Effector memory CD8-positive, alpha-beta T cell (primary cell): ENCODE data around the gene SLC35E1.

ENCODE experiments used
- ATAC-seq: fragments of 150-1000 bp; cut with Tn5 transposase; replicated peaks from 2 replicates; pipeline ENCODE4 v1.10.0; 2021; ENCODE audit warnings: mild to moderate bottlenecking, moderate library complexity
- DNase-seq, 3 experiments: peaks; one replicate each; pipeline ENCODE4 v3.0.0; 2021
- H3K27ac Mint-ChIP-seq, 2 donors: one replicate each; pipeline ENCODE4 v1.8.0; 2022; ENCODE audit warnings: mild to moderate bottlenecking in 2 of 2, mixed read lengths in 2 of 2, moderate library complexity in 2 of 2
- H3K27me3 Mint-ChIP-seq, 2 donors: one replicate each; pipeline ENCODE4 v1.8.0; 2022; ENCODE audit warnings: mixed read lengths in 2 of 2
- H3K36me3 Mint-ChIP-seq: one replicate; pipeline ENCODE4 v1.8.0; 2022; ENCODE audit warnings: mild to moderate bottlenecking, moderate library complexity, mixed read lengths; ENCODE audit not compliant: insufficient read depth
- H3K4me1 Mint-ChIP-seq, 2 donors: one replicate each; pipeline ENCODE4 v1.8.0; 2022; ENCODE audit warnings: low read depth in 2 of 2, mixed read lengths in 2 of 2
- H3K4me3 Mint-ChIP-seq, 2 donors: one replicate each; pipeline ENCODE4 v1.8.0; 2022; ENCODE audit warnings: mild to moderate bottlenecking in 2 of 2, mixed read lengths in 2 of 2, moderate library complexity in 2 of 2
- H3K9me3 Mint-ChIP-seq, 2 donors: one replicate each; pipeline ENCODE4 v1.8.0; 2022; ENCODE audit warnings: mixed read lengths in 2 of 2

SLC35E1 gene

DNA sequence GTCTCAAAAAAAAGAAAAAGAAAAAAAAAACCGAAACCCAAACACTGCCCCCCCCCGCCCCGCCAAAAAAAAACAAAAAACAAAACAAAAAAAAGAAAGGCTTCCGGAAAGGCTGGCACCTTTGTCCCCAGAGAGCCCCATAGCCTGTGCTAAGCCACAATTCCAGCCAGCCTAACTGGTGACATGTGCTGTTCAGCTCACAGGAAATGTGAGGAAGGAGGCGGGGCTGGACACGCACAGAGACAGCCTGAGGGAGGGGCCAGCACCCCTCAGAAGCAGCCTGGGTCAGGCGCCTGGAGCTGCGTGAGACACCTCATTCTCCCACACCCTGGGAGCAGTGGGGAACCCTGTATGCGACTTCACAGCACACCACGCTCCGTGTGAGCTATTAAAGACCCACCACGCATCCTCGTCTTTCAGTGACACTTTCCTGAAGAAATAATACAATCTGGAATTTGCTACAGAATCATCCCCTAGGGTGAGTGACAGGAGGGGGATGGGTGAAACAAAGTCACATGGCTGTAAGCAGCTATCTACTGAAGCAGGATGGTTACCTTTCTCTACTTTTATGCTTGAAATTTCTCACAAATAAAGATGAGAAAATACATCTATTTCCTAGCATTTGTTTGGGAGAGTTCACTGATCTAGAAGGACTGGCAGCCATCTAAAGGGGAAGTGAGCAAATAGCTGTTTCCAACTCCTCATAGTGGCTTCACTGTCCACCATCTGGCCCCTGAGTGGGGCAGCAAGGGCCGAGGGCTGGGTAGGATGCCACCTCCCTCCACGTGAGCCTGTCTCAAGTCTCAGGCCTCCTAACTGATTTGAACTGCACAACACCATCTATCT lies 12.3 kb upstream of the SLC35E1 start:
- Mint-ChIP-seq H3K4me1 (peaks cover 62 to 74% of the 10 kb centered on the region in 2 donors), H3K27ac (peak overlapping the region; percentile 93 to 95), H3K27me3 (no peaks in the 10 kb centered on the region), H3K36me3 (peaks cover 70% of the 10 kb centered on the region), H3K9me3 (no peaks in the 10 kb centered on the region), H3K4me3 (peak overlapping the region; percentile 78 to 83)
- DNase-seq = peak; percentile 90 to 93 (median 91)
- ATAC-seq = peak; percentile 80

DNA sequence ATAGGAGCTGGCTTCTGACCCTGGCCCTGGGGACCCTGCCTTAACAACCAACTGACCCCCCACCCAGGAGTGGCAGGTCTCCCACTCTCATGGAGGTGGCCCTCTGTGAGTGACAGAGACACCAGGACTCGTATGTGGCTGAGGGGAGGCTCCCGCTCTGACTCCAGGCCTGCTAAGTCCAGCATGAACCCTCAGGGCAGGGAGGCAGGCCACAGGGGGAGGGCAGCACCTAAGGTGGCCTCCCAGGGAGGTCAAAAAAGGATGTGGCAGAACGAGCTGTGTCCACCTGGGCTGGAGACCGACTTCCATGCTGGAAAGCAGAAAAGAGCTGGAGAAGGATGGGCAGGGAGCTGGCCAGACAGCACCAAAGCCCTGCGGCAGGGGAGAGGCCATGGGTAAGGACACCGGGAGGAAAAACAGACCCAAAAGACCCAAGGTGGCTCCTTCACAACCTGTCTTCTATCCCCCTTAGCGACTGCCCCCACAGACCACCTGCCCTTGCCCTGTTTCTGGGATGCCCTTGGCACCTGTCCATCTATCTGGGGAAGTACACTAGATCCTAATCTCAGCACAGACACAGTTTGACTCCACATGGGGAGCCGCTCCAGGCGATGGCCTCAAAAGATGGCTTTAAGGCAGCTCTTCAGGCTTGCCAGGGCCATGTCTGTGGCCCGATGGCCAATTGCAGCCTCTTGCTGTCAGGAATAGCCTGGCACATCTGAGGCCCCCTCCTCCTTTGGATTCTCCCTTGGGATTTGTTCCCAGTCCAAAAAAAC lies 10.5 kb upstream of the SLC35E1 start:
- Mint-ChIP-seq H3K27ac (peak overlapping the region; percentile 93 to 95), H3K9me3 (no peaks in the 10 kb centered on the region), H3K4me1 (peaks cover 48 to 66% of the 10 kb centered on the region in 2 donors), H3K4me3 (peak overlapping the region; percentile 29 to 78), H3K27me3 (no peaks in the 10 kb centered on the region), H3K36me3 (peaks cover 74% of the 10 kb centered on the region)
- no peak for DNase-seq
- ATAC-seq = no peak

DNA sequence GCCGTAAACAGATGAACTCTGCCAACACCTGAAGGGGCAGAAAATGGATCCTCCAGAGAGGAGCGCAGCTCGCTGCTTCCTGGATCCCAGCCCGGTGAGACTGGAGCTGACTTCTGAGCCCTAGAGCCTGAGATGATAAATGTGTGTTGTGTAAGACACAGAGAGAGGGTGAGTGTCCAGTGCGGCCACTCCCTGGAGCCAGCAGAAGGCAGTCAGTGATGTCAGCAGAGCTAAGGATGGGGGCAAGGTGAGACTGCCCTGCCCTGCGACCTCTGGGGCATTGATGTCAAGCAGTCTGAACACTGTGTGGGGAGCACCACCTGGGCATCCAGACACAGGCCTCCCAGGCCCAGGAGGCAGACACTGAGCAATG lies 9.7 kb upstream of the SLC35E1 start:
- H3K27ac Mint-ChIP-seq = peak overlapping the region; percentile 79 to 93
- DNase-seq (no peak), ATAC-seq (no peak)
- H3K36me3 Mint-ChIP-seq = peaks cover 74% of the 10 kb centered on the region
- H3K4me3 Mint-ChIP-seq = peak overlapping the region; percentile 25 to 45
- H3K27me3 Mint-ChIP-seq = no peaks in the 10 kb centered on the region
- no peaks in the 10 kb centered on the region for H3K9me3 Mint-ChIP-seq
- H3K4me1 Mint-ChIP-seq = peaks cover 41 to 59% of the 10 kb centered on the region in 2 donors

DNA sequence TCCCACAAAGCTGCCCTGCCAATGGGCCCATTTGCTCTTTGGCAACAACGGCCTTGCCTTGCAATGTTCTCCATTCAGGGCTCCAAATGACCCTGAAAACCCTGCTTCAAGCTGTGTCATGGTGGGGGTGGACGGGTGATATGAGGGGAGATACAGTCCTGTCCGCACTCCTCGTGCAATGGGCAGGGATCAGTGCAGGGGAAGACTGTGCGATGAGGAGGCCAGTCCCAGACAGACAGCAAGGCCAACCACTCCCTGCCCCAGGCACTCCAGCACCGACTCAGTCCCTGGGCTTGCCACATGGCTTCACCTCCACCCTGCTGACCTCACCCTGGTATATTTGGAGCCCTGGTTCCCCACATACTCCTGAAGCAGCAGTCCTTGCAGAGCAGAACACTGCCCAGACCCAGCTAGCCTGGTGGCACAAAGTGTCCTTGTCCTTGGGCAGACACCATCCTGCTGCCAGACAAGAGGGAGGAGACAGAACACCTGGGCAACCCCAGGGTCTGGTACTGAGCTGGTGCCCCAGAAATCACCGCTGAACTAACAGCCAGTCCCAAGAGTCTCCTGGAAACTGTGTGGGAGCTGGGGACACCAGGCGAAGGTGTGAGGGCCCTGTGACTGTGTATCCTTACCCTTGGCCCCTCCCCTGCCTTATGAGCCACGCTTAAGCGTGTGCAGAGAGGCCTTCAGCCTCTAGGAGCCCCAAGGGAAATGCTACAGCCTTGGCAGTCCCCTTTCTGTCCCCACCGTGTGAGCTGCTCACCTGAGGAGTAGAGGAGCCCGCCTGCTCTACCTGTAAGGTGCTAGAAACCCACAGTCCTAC lies 9.1 kb upstream of the SLC35E1 start:
- ATAC-seq (no peak), DNase-seq (no peak)
- Mint-ChIP-seq H3K4me1 (peaks cover 41 to 55% of the 10 kb centered on the region in 2 donors), H3K27me3 (no peaks in the 10 kb centered on the region), H3K36me3 (peaks cover 75% of the 10 kb centered on the region), H3K4me3 (peak overlapping the region; percentile 25 to 45), H3K9me3 (no peaks in the 10 kb centered on the region), H3K27ac (peak overlapping the region; percentile 79 to 93)

DNA sequence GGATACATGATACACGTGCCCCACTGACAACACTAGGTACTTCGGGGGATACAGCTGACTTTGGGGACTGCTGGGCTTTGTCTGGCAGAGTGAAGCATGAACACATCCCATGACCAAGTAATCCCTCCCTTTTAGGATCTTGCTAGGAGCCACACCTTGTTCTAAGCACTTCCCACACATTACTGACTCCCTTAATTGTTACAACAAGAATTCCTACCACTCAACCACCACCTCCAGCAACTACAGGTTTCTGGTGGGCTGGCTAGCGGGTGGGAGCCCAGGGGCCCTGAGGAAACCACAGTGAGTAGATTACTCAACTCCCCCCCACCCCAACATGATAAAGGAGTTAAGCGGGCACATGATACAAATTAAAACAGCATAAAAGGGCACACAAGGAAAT lies 7.2 kb upstream of the SLC35E1 start:
- Mint-ChIP-seq H3K4me1 (peaks cover 32 to 44% of the 10 kb centered on the region in 2 donors), H3K4me3 (no peak overlapping the region), H3K27me3 (no peaks in the 10 kb centered on the region), H3K27ac (peak overlapping the region in 1 of 2 donors; percentile 65), H3K9me3 (no peaks in the 10 kb centered on the region), H3K36me3 (peaks cover 78% of the 10 kb centered on the region)
- DNase-seq (no peak), ATAC-seq (no peak)

DNA sequence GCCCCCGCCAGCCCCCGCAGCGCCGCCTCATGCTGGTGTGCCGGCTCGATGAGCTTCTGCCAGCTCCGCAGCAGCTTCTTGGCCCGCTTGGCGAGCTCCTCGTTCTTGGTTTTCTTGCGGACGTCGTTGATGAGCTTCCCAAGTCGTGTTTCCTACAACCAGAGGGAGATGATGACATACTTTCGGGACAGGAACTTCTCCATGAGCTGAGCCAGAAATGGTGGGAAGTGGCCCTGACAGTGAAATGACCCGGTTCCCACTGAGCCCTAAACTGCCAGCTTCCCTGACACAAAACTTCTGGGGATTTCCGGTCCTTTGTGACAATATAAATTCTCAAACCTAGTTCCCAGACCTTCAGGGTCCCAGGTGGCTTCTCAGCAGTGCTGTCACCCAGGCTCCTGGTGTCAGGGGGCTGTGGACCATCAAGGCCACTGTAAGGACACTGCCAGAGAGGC lies 5.3 kb upstream of the SLC35E1 start:
- Mint-ChIP-seq H3K4me1 (peaks cover 38 to 45% of the 10 kb centered on the region in 2 donors), H3K27me3 (no peaks in the 10 kb centered on the region), H3K36me3 (peaks cover 78% of the 10 kb centered on the region), H3K27ac (peak overlapping the region in 1 of 2 donors; percentile 77), H3K9me3 (no peaks in the 10 kb centered on the region), H3K4me3 (no peak overlapping the region)
- DNase-seq = no peak
- no peak for ATAC-seq

DNA sequence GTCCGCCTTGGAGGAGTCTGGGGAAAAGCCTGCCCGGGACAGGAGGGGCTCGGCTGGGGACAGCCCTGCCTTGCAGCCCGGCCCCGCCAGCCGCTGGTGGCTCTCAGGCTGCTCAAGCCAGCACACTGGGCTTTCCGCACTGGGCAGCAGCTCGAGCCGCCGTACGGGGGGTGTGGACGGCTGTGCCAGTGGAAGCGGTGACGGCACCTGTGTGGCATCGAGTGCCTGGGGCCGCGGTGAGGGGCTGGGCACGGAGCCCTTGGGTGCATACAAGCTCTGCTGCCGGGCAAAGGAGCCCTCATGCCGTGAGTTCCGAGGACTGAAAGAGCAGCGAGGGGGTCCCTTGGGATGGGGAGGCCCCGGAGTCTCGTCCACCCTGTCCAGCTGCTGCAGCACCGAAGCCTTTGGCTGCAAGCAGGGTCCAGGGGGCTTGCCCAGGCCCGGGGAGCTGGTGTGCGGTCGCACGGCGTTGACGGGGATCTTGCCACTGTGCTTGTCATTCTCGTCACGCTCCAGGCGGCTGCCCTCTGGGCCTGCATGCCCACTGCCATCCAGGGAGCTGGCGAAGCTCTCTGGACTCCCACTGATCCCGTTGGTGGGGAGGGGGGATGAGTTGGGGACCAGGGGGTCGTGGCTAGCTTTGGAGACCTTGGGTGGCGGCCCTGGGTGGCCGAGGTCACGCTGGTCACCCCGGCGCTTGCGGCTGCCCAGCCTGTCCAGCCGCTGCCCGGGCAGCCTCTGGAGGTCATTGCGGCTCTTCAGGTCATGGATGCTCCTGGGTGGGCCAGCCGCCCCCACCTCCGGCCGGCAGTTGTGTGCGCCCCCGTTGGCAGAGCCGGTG lies 4.7 kb upstream of the SLC35E1 start:
- H3K27me3 Mint-ChIP-seq = no peaks in the 10 kb centered on the region
- no peaks in the 10 kb centered on the region for H3K9me3 Mint-ChIP-seq
- ATAC-seq = no peak
- no peak overlapping the region for H3K4me3 Mint-ChIP-seq
- H3K4me1 Mint-ChIP-seq = peaks cover 41 to 45% of the 10 kb centered on the region in 2 donors
- H3K27ac Mint-ChIP-seq = peak overlapping the region; percentile 51 to 77
- DNase-seq = no peak
- H3K36me3 Mint-ChIP-seq = peaks cover 79% of the 10 kb centered on the region

DNA sequence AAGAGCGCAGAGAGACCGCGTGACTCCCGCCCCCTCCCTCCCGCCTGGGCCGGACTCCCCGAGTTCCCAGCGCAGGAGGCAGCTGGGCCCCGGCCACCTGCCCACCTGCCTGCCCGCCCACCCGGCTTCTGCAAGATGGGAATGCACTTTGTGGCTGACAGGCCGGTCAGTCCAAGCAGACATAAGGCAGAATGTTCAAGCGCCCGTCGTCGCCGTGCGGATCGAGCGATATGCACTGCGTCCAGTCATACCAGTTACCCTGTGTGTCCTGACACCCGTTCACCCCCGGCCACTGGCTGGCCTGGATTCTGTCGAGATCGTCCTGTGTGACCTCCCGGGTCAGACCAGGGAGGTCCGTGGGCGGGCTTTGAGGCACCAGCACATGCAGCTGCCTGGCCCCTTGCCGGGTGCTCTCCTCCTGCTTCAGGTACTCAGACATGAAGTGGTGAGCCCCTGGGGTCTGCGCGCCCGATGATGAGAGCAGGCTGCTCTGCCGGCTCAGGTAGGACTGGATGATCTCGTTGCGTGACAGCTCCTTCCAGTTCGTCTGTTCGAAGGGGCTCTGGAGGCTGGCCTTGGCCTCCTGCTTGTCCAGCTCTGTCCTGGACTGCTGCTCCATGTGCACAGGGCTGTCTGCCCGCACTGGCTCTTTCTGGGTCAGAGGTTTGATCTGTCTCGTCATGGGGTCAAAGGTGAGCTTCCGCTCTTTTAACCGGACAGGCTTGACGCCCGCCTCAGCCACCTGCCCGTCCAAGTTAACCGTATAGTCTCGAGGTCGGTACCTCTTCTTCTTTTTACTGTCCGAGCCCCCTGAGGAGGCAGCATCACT lies 3.9 kb upstream of the SLC35E1 start:
- no peaks in the 10 kb centered on the region for H3K9me3 Mint-ChIP-seq
- H3K4me3 Mint-ChIP-seq = no peak overlapping the region
- no peak for ATAC-seq
- peaks cover 46 to 47% of the 10 kb centered on the region in 2 donors for H3K4me1 Mint-ChIP-seq
- H3K27ac Mint-ChIP-seq = peak overlapping the region in 1 of 2 donors; percentile 66
- peaks cover 79% of the 10 kb centered on the region for H3K36me3 Mint-ChIP-seq
- H3K27me3 Mint-ChIP-seq = no peaks in the 10 kb centered on the region
- DNase-seq = no peak

DNA sequence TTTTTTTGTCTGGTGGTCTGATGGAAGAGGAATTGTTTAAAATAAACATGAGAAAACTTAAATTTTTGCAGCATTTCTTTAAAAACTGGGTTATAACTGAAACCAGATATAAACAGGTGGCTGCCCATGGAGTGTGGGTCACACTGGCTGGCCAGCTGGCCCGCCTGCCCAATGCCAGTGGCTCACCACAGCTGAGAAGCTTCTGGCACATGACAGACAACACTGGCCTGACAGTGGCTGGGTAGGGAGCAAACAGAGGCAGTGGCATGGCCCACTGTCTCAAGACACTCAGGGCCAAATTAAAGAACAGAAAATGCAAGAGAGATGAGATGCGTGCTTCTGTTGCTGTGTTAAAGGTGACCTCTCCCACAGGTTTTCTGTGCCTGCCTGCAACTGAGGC lies 3.1 kb upstream of the SLC35E1 start:
- ATAC-seq = no peak
- Mint-ChIP-seq H3K9me3 (no peaks in the 10 kb centered on the region), H3K4me3 (peak overlapping the region in 1 of 2 donors; percentile 8), H3K36me3 (peaks cover 79% of the 10 kb centered on the region), H3K27ac (peak overlapping the region; percentile 66 to 75), H3K27me3 (no peaks in the 10 kb centered on the region), H3K4me1 (peaks cover 45 to 46% of the 10 kb centered on the region in 2 donors)
- DNase-seq = no peak

DNA sequence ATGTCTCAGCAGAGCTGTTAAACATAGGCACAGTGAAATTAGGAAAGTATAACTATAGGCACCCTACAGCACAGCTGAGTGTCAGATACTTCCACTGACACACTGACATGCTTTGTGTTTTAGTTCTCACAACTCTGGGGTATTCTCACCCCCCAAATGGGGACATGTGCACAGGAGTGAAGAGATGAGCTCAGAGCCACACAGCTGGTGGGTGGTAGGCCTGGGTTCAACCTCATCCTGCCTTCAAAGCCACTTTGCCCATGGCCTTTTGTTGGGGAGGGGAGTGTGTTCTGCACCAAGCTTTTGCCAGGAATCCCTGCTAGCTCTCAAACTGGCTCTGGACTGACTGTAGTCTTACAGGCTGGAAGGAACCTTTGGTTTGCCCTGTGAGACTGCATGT lies 1.7 kb upstream of the SLC35E1 start:
- Mint-ChIP-seq H3K36me3 (peaks cover 78% of the 10 kb centered on the region), H3K4me1 (peaks cover 44 to 47% of the 10 kb centered on the region in 2 donors), H3K27me3 (no peaks in the 10 kb centered on the region), H3K9me3 (no peaks in the 10 kb centered on the region), H3K4me3 (peak overlapping the region; percentile 94 to 99), H3K27ac (peak overlapping the region; percentile 64 to 99)
- no peak for DNase-seq
- no peak for ATAC-seq

DNA sequence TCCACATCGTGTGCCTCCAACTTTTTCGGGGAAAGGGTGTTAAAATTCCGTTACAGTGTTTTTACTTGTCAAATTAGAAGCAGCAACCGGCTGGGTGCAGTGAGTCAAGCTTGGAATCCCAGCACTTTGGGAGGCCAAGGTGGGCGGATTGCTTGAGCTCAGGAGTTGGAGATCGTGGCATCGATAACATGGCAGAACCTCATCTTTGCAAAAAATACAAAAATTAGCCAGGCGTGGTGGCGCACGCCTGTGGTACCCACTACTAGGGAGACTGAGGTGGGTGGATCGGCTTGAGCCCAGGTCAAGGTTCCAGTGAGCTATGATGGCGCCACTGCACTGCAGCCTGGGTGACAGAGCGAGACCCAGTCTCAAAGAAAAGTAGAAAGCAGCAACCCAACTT lies 1.1 kb upstream of the SLC35E1 start:
- Mint-ChIP-seq H3K9me3 (no peaks in the 10 kb centered on the region), H3K36me3 (peaks cover 76% of the 10 kb centered on the region), H3K4me3 (peak overlapping the region; percentile 94 to 99), H3K27me3 (no peaks in the 10 kb centered on the region), H3K4me1 (peaks cover 40 to 43% of the 10 kb centered on the region in 2 donors), H3K27ac (peak overlapping the region; percentile 99 to 100)
- ATAC-seq (no peak), DNase-seq (no peak)
